PC-9 (cell line): ENCODE measurements around the gene EPG5. TPM values are rescaled to one million over a fixed set of nuclear protein-coding genes. Genes with fewer than 3 reads are reported as not detected.

Experiments used
- BruUV-seq: library from RNA; stranded (reverse); fragments of 400-500 nt; replicated peaks from 2 replicates; lab custom pipeline; 2021; lab: Mats Ljungman, UMichigan
- CTCF ChIA-PET: fragments of 300-600 bp; sonication (Branson Sonifier 250); formaldehyde crosslinking; loops from one replicate; lab custom pipeline; 2022; ENCODE audit warnings: antibody characterized with exemption; lab: Charles Lee
- POLR2A ChIA-PET: fragments of 300-600 bp; sonication (Branson Sonifier 250); formaldehyde crosslinking; loops from one replicate; lab custom pipeline; 2022; ENCODE audit warnings: antibody characterized with exemption; ENCODE audit not compliant: unreplicated experiment; lab: Charles Lee
- DNase-seq, 2 experiments: peaks; one replicate each; pipeline versions ENCODE4 v3.0.0 to v3.0.0-alpha.2; 2015 to 2022; ENCODE audit warnings: mixed read lengths in 1 of 2
- H2AFZ ChIP-seq: fragments of 200-600 bp; sonication (generic); 2 replicates; pipeline ENCODE4 v1.8.1; 2017; ENCODE audit warnings: antibody characterized with exemption
- H3F3A ChIP-seq: fragments of 200-600 bp; sonication (generic); 2 replicates; pipeline ENCODE4 v1.8.1; 2017; ENCODE audit warnings: antibody characterized with exemption, mild to moderate bottlenecking, low read depth; ENCODE audit not compliant: insufficient read depth
- H3K27ac ChIP-seq: fragments of 200-600 bp; sonication (generic); 2 replicates; pipeline ENCODE4 v1.6.1; 2016; ENCODE audit warnings: mixed run types
- H3K27me3 ChIP-seq: fragments of 200-600 bp; sonication (generic); 2 replicates; pipeline ENCODE4 v1.6.1; 2016; ENCODE audit warnings: low read depth, mixed run types; ENCODE audit not compliant: insufficient read depth
- H3K36me3 ChIP-seq: fragments of 200-600 bp; sonication (generic); 2 replicates; pipeline ENCODE4 v1.6.1; 2016; ENCODE audit warnings: low read depth, mixed run types
- H3K4me1 ChIP-seq: fragments of 200-600 bp; sonication (generic); replicated peaks from 2 replicates; pipeline ENCODE4 v1.6.1; 2016; ENCODE audit warnings: mixed run types; ENCODE audit not compliant: insufficient read depth
- H3K4me2 ChIP-seq: fragments of 200-600 bp; sonication (generic); 2 replicates; pipeline ENCODE4 v1.6.1; 2017; ENCODE audit warnings: mixed run types
- H3K4me3 ChIP-seq: fragments of 200-600 bp; sonication (generic); 2 replicates; pipeline ENCODE4 v1.6.1; 2016; ENCODE audit warnings: mixed run types
- H3K79me2 ChIP-seq: fragments of 200-600 bp; sonication (generic); 2 replicates; pipeline ENCODE4 v1.6.1; 2017; ENCODE audit warnings: low read depth, mixed run types
- H3K9me2 ChIP-seq: fragments of 200-600 bp; sonication (generic); 2 replicates; pipeline ENCODE4 v1.8.1; 2017; ENCODE audit warnings: mild to moderate bottlenecking; ENCODE audit not compliant: insufficient read depth
- H3K9me3 ChIP-seq: fragments of 200-600 bp; sonication (generic); 2 replicates; pipeline ENCODE4 v1.8.1; 2016; ENCODE audit warnings: low read depth; ENCODE audit not compliant: insufficient read depth
- H4K20me1 ChIP-seq: fragments of 200-600 bp; sonication (generic); 2 replicates; pipeline ENCODE4 v1.8.1; 2017; ENCODE audit not compliant: insufficient read depth
- CTCF ChIP-seq: fragments of 200-600 bp; sonication (generic); conservative IDR thresholded peaks from 2 replicates; pipeline ENCODE4 v1.6.1; 2017; ENCODE audit warnings: mixed run types, antibody characterized with exemption, mild to moderate bottlenecking, moderate library complexity
- EZH2 ChIP-seq: fragments of 200-600 bp; sonication (generic); IDR thresholded peaks from 2 replicates; pipeline ENCODE4 v1.8.0; 2017; ENCODE audit warnings: antibody characterized with exemption, low read depth
- intact Hi-C: fragments of 100-400 bp; cut with micrococcal nuclease; formaldehyde crosslinking; loops from one replicate; pipeline ENCODE4 v1.10.0; 2022; ENCODE audit not compliant: unreplicated experiment
- total RNA-seq: library from RNA; stranded (reverse); gene quantifications from 2 replicates; pipeline ENCODE4 v1.2.3, GENCODE V29; 2021

EPG5 gene
- total RNA-seq, 1 experiment from 2014 or later, result 19.5 TPM

- Histone ChIP-seq H3K9me2 (no peaks in the 10 kb centered on the region), H3K79me2 (no peaks in the 10 kb centered on the region), H3K4me2 (no peak overlapping the region), H2AFZ (no peak overlapping the region), H3F3A (no peaks in the 10 kb centered on the region), H3K27ac (no peak overlapping the region), H3K9me3 (no peaks in the 10 kb centered on the region), H3K27me3 (no peaks in the 10 kb centered on the region), H4K20me1 (no peaks in the 10 kb centered on the region), H3K4me3 (no peak overlapping the region), H3K36me3 (peaks cover 48% of the 10 kb centered on the region), H3K4me1 (no peaks in the 10 kb centered on the region)
- POLR2A ChIA-PET, result no interaction called here
- no peak for DNase-seq
- no TSS peak for BruUV-seq
- CTCF ChIA-PET, result no interaction called here
- intact Hi-C loops, result no loop called here
- TF ChIP-seq EZH2, result no peak
- no peak for TF ChIP-seq CTCF
Observed at GRCh38 chr18:45865466-45865865, 101.7 kb downstream of the EPG5 start.

GRCh38 chr18:45864081-45864480 is 103.0 kb downstream of the EPG5 start:
- Histone ChIP-seq H3K4me1 (no peaks in the 10 kb centered on the region), H3K4me2 (no peak overlapping the region), H3K9me2 (no peaks in the 10 kb centered on the region), H3K9me3 (no peaks in the 10 kb centered on the region), H3K27me3 (no peaks in the 10 kb centered on the region), H3K36me3 (peaks cover 43% of the 10 kb centered on the region), H3K27ac (no peak overlapping the region), H3F3A (no peaks in the 10 kb centered on the region), H3K79me2 (no peaks in the 10 kb centered on the region), H3K4me3 (no peak overlapping the region), H4K20me1 (no peaks in the 10 kb centered on the region), H2AFZ (no peak overlapping the region)
- DNase-seq, result no peak
- CTCF ChIA-PET, result no interaction called here
- TF ChIP-seq CTCF, result no peak
- no peak for TF ChIP-seq EZH2
- POLR2A ChIA-PET, result no interaction called here
- intact Hi-C loops, result no loop called here
- no TSS peak for BruUV-seq

- Histone ChIP-seq H4K20me1 (no peaks in the 10 kb centered on the region), H3K27me3 (no peaks in the 10 kb centered on the region), H3K4me1 (no peaks in the 10 kb centered on the region), H3K4me3 (no peak overlapping the region), H2AFZ (no peak overlapping the region), H3K27ac (no peak overlapping the region), H3K79me2 (no peaks in the 10 kb centered on the region), H3K36me3 (peaks cover 47% of the 10 kb centered on the region), H3F3A (no peaks in the 10 kb centered on the region), H3K9me2 (no peaks in the 10 kb centered on the region), H3K9me3 (no peaks in the 10 kb centered on the region), H3K4me2 (no peak overlapping the region)
- DNase-seq, result no peak
- TF ChIP-seq CTCF (no peak), EZH2 (no peak)
- CTCF ChIA-PET, result no interaction called here
- BruUV-seq, result no TSS peak
- intact Hi-C loops, result no loop called here
- POLR2A ChIA-PET, result no interaction called here
Observed at GRCh38 chr18:45863469-45863868, 103.7 kb downstream of the EPG5 start.
